HG03064 (cell line): ENCODE measurements around the gene CABCOCO1.

Experiments used
- ATAC-seq: cut with Tn5 transposase; IDR thresholded peaks from one replicate; pipeline ENCODE4 v1.9.1; 2021; ENCODE audit warnings: low read depth; ENCODE audit not compliant: unreplicated experiment

Gene CABCOCO1

GRCh38 chr10:61779950-61780659 lies 117.4 kb downstream of the CABCOCO1 start:
- no peak for ATAC-seq

- ATAC-seq: no peak
These were observed 118.0 kb downstream of the CABCOCO1 start for GRCh38 chr10:61780732-61781131.

DNA sequence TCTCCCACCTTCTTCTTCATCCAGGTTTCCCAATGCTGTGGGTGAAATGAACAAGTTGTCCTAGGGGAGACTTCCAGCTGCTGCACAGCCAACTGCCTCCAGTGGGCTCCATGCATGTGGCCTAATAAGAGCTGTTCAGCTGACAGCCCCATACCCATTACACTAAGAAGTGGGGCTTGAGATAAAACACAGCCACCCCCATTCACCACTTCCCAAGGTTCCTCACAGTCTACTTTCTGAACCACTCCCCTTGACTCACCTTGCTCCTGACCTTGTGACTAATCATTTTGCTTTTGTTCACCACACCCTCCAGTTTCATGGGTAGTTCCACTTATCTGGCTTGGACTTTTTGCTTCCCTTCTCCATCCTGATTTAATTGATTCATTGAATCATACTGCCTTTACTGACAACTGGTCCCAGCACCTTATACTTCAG lies 119.3 kb downstream of the CABCOCO1 start:
- ATAC-seq: no peak

- no peak for ATAC-seq
These were observed 121.8 kb downstream of the CABCOCO1 start for GRCh38 chr10:61784354-61785133.

GRCh38 chr10:61785473-61786105 lies 122.9 kb downstream of the CABCOCO1 start:
- ATAC-seq: no peak

- ATAC-seq: peak; percentile 98
These were observed 124.0 kb downstream of the CABCOCO1 start for GRCh38 chr10:61786728-61787127.

GRCh38 chr10:61787170-61787569 lies 124.4 kb downstream of the CABCOCO1 start:
- no peak for ATAC-seq

GRCh38 chr10:61789031-61789430 lies 126.3 kb downstream of the CABCOCO1 start:
- no peak for ATAC-seq

GRCh38 chr10:61791216-61791615 lies 128.5 kb downstream of the CABCOCO1 start:
- ATAC-seq: no peak

- no peak for ATAC-seq
These were observed 129.5 kb downstream of the CABCOCO1 start for GRCh38 chr10:61792097-61792716.

- no peak for ATAC-seq
These were observed 130.2 kb downstream of the CABCOCO1 start for GRCh38 chr10:61792921-61793320.

DNA sequence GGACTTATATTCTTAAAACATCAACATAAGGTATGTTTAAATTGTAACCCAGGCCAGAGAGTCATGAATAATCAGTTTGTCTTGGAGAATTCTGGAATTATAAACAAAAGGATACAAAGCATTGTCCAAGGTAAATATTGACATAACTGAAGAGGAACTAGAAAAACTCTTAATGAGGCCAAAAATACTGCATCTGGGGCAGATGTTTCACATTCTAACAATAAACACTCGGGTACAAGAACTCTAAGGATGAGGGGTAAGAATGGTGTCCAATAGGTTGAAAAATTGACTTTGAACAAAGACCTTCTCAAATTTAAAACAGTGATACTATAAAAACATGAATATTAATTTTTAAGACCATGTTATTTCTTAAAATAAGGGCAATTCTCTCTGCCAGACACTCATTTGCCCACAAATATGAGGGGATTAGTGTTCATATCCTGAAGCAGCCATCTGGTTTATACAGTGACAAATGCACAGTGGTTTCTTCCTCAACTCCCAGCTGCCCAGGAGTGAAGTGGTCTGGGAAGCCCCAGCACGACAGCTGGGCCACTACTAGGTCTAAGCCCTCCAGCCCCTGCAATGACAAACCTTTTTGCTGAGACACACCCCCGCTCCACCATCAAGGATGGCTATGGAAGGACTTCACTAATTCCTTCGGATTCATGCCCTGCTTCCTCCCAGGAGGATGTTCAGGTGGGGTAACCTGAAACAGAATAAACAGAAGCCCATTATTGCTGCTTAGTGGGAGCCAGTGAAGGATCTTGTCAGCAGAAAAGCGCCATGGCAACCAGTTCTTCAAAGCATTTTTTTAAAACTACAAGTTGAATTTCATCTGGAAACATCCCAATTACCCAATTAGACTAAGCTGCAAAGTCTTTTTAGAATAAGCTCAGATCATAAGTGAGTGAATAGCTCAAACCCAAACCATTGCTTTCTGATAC lies 131.3 kb downstream of the CABCOCO1 start:
- no peak for ATAC-seq

DNA sequence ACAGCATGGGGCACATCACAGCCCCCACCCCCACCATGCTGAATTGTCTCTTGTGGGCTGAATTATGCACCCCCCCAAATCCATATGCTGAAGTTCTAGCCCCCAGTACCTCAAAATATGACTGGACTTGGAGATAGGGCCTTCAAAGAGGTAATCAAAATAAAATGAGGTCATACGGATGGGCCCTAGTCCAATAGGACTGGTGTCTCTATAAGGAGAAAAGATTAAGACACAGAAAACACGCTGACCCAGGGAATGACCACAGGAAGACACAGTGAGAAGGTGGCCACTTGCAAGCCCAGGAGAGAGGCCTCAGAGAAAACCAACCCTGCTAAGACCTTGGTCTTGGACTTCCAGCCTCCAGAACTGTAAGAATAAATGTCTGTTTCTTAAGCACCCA lies 132.4 kb downstream of the CABCOCO1 start:
- ATAC-seq: no peak

DNA sequence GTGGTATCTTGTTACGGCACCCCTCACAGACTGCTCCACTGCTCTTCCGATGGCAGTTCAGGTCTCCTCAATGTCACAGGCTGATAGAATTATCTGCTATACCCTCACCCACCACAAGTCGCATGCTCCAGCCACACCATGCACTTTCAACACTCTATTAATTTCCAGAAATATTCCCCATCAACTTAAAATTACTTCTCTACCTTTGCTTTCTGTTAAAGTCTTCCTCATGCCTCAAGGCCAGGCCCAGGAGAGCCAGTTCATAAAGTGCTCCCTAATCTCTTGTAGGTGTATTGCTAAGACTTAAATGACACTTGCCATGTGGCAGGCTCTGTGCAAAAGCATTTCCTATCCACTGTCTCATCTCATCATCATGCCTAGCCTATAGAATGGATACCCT lies 132.8 kb downstream of the CABCOCO1 start:
- no peak for ATAC-seq

DNA sequence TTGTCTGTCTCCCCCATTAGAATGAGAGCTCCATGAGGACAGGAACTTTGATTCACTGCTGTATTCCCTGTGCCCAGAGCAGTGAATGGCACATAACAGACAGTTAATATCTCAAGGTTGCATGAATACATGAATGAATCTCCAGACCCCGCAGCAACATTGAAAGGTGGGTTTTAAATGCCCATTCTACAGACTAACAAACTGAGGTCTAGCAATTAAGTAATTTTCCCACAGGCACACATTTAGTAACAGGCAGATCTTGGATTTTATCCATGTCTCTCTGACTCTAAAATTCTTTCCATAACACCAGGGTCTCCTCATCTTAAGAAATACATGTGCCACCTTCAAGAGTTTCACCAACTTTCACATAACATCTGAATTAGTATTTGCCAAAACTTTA lies 134.1 kb downstream of the CABCOCO1 start:
- no peak for ATAC-seq

GRCh38 chr10:61797304-61798153 lies 134.8 kb downstream of the CABCOCO1 start:
- ATAC-seq: no peak

DNA sequence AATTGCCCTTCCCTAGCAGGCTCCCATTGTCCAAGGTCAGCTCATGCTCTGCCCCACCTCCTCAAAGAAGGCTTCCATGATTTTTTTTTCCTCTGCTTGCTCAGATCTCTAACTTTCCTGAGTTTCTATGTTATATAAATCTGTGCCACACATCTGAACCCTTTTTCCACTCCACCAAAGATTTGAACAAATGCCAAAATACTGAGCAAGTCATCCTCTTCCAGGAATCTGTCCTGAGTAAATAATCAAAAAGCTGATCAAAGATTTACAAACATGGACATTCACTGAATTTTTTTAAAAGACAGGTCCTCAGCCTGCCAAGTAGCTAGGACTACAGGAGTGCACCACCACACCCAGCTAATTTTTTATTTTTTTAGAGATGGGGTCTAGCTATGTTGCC lies 136.0 kb downstream of the CABCOCO1 start:
- ATAC-seq: no peak

DNA sequence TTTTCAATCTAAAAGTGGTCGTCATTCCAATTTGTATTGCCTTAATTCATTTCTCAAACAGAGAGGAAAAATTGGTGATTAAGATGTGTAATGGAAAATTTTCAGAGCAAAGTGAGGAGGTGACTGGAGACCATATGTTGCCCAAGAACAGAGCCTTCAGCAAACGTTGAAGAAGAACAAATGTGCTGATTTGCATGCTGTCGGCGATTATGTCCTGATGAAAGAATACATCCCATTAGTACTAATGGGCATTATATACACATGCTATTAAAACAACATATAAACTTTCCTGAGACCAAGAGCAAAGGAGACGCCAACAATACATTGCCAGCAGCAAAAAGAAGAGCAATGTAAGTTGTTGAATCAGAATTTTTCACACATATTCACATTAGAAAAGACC lies 138.8 kb downstream of the CABCOCO1 start:
- ATAC-seq: no peak

DNA sequence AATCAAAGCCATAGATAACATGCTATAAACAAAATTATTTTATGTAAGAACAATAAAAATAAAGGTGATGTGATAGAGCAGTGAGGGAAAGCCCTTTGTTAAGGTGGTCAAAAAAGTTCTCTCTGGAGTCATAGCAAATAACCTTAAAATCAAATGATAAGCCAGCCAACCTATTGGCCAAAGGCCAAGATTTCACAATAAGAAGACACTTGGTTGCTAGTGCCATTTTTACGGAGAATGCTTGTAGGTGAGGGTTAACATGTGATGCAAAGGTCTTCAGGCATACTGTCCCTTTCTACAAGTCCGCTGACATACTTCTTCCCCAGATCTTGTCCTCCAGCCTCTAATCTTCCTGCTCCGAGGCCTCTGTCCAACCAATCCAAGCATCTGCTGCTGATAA lies 140.5 kb downstream of the CABCOCO1 start:
- no peak for ATAC-seq
